GM19468 (cell line): ENCODE results near the gene ADGRE1.

Source experiments
- ATAC-seq: cut with Tn5 transposase; IDR thresholded peaks from one replicate; pipeline ENCODE4 v1.9.1; 2021; ENCODE audit warnings: mild to moderate bottlenecking, moderate library complexity, moderate number of reproducible peaks; ENCODE audit not compliant: unreplicated experiment; ENCODE audit errors: extremely low read depth

Gene ADGRE1

GRCh38 chr19:6876748-6877147 lies 10.6 kb upstream of the ADGRE1 start:
- no peak for ATAC-seq

- no peak for ATAC-seq
Measured at GRCh38 chr19:6877766-6878165, 9.6 kb upstream of the ADGRE1 start.

GRCh38 chr19:6886277-6886897 lies 992 bp upstream of the ADGRE1 start:
- ATAC-seq = no peak

- no peak for ATAC-seq
Measured at GRCh38 chr19:6888967-6889366, 1.6 kb downstream of the ADGRE1 start.

GRCh38 chr19:6890401-6890913 lies 3.1 kb downstream of the ADGRE1 start:
- no peak for ATAC-seq

- ATAC-seq = no peak
Measured at GRCh38 chr19:6890938-6891337, 3.6 kb downstream of the ADGRE1 start.

GRCh38 chr19:6891761-6892385 lies 4.5 kb downstream of the ADGRE1 start:
- no peak for ATAC-seq

- no peak for ATAC-seq
Measured at GRCh38 chr19:6894313-6894712, 6.9 kb downstream of the ADGRE1 start.

- no peak for ATAC-seq
Measured at GRCh38 chr19:6903446-6903845, 16.1 kb downstream of the ADGRE1 start.

- no peak for ATAC-seq
Measured at GRCh38 chr19:6906559-6907060, 19.2 kb downstream of the ADGRE1 start.

GRCh38 chr19:6911523-6911922 lies 24.1 kb downstream of the ADGRE1 start:
- ATAC-seq = no peak

- ATAC-seq = no peak
Measured at GRCh38 chr19:6914321-6914720, 26.9 kb downstream of the ADGRE1 start.

GRCh38 chr19:6916952-6917351 lies 29.6 kb downstream of the ADGRE1 start:
- no peak for ATAC-seq

GRCh38 chr19:6925386-6925785 lies 38.0 kb downstream of the ADGRE1 start:
- no peak for ATAC-seq

GRCh38 chr19:6925801-6926751 lies 38.7 kb downstream of the ADGRE1 start:
- no peak for ATAC-seq

- ATAC-seq = no peak
Measured at GRCh38 chr19:6930190-6930589, 42.8 kb downstream of the ADGRE1 start.

- no peak for ATAC-seq
Measured at GRCh38 chr19:6935069-6935468, 47.7 kb downstream of the ADGRE1 start.

- ATAC-seq = no peak
Measured at GRCh38 chr19:6935618-6936017, 48.2 kb downstream of the ADGRE1 start.

- ATAC-seq = no peak
Measured at GRCh38 chr19:6945733-6946132, 58.4 kb downstream of the ADGRE1 start.

GRCh38 chr19:6947745-6948144 lies 60.4 kb downstream of the ADGRE1 start:
- no peak for ATAC-seq

- ATAC-seq = no peak
Measured at GRCh38 chr19:6948884-6949283, 61.5 kb downstream of the ADGRE1 start.
